ENCODE measurements around the gene ITGA2B. TPM values are rescaled to one million over a fixed set of nuclear protein-coding genes. Genes with fewer than 3 reads are reported as not detected.
"Not testable (repeated sequence)": the region's sequence is repeated elsewhere in the genome, so short reads cannot be mapped to it uniquely, and the experiment has no call there.

The ITGA2B gene
- total RNA-seq, 1 experiment from 2014 or later = not detected

- not testable (repeated sequence) for DNase-seq (ENCODE audit: low spot score)
These were observed 19.9 kb downstream of the ITGA2B start for GRCh38 chr17:44369414-44370023.

- not testable (repeated sequence) for DNase-seq (ENCODE audit: low spot score)
These were observed 20.8 kb downstream of the ITGA2B start for GRCh38 chr17:44368391-44369243.

GRCh38 chr17:44367231-44367979 lies 22.0 kb downstream of the ITGA2B start:
- DNase-seq (ENCODE audit: low spot score) = no peak

GRCh38 chr17:44365051-44365450 lies 24.4 kb downstream of the ITGA2B start:
- not testable (repeated sequence) for DNase-seq (ENCODE audit: low spot score)

- peak; percentile 43 for DNase-seq (ENCODE audit: low spot score)
These were observed 25.8 kb downstream of the ITGA2B start, which contains the start of gene FAM171A2 for GRCh38 chr17:44363613-44364159. FAM171A2 (minus strand) TSS chr17:44363853; CDS start chr17:44363714, 139 bp downstream.

- DNase-seq (ENCODE audit: low spot score) = no peak
These were observed 26.4 kb downstream of the ITGA2B start for GRCh38 chr17:44362949-44363612.

- no peak for DNase-seq (ENCODE audit: low spot score)
These were observed 26.9 kb downstream of the ITGA2B start for GRCh38 chr17:44362459-44362948.

- no peak for DNase-seq (ENCODE audit: low spot score)
These were observed 27.9 kb downstream of the ITGA2B start for GRCh38 chr17:44361292-44362260.

- DNase-seq (ENCODE audit: low spot score) = no peak
These were observed 28.6 kb downstream of the ITGA2B start for GRCh38 chr17:44360826-44361225.

GRCh38 chr17:44360144-44360533 lies 29.3 kb downstream of the ITGA2B start:
- no peak for DNase-seq (ENCODE audit: low spot score)

- DNase-seq (ENCODE audit: low spot score) = no peak
These were observed 29.8 kb downstream of the ITGA2B start for GRCh38 chr17:44359458-44360143.

- DNase-seq (ENCODE audit: low spot score) = no peak
These were observed 30.4 kb downstream of the ITGA2B start for GRCh38 chr17:44359006-44359405.

GRCh38 chr17:44358066-44358465 lies 31.4 kb downstream of the ITGA2B start:
- no peak for DNase-seq (ENCODE audit: low spot score)

- peak; percentile 32 for DNase-seq (ENCODE audit: low spot score)
These were observed 33.2 kb downstream of the ITGA2B start for GRCh38 chr17:44356241-44356640.

GRCh38 chr17:44355642-44356099 lies 33.8 kb downstream of the ITGA2B start:
- no peak for DNase-seq (ENCODE audit: low spot score)

- no peak for DNase-seq (ENCODE audit: low spot score)
These were observed 34.6 kb downstream of the ITGA2B start for GRCh38 chr17:44354582-44355561.

- peak; percentile 15 for DNase-seq (ENCODE audit: low spot score)
These were observed 35.6 kb downstream of the ITGA2B start for GRCh38 chr17:44353672-44354331.

Data from HT-29 (cell line).